HepG2 (cell line): ENCODE results near the gene EVA1A. TPM values are rescaled to one million over a fixed set of nuclear protein-coding genes. Genes with fewer than 3 reads are reported as not detected.

ENCODE experiments used
- ARHGAP35 ChIP-seq: sonication (generic); formaldehyde crosslinking; IDR thresholded peaks from 2 replicates; pipeline ENCODE4 v1.9.0; 2022; ENCODE audit warnings: mild to moderate bottlenecking, inconsistent platforms, moderate library complexity, missing genetic modification reagents, borderline replicate concordance
- HNF4A ChIP-seq: sonication (generic); formaldehyde crosslinking; IDR thresholded peaks from 2 replicates; pipeline ENCODE4 v1.4.0; 2020; ENCODE audit warnings: missing genetic modification reagents
- MED13 ChIP-seq: sonication (generic); formaldehyde crosslinking; IDR thresholded peaks from 2 replicates; pipeline ENCODE4 v1.5.0; 2020; ENCODE audit warnings: missing genetic modification reagents
- POLR2AphosphoS5 ChIP-seq: IDR thresholded peaks from 2 replicates; pipeline ENCODE4 v1.6.1; 2012; ENCODE audit warnings: low read depth, low read length
- PPARG ChIP-seq: conservative IDR thresholded peaks from 2 replicates; pipeline ENCODE4 v1.6.1; 2016; ENCODE audit warnings: missing biosample characterization, missing genetic modification reagents
- ZMYM3 ChIP-seq: sonication (generic); formaldehyde crosslinking; IDR thresholded peaks from 2 replicates; pipeline ENCODE4 v1.5.1; 2020; ENCODE audit warnings: mild to moderate bottlenecking, missing genetic modification reagents
- ZNF672 ChIP-seq: sonication (generic); formaldehyde crosslinking; IDR thresholded peaks from 2 replicates; pipeline ENCODE4 v1.8.1; 2022; ENCODE audit warnings: missing genetic modification reagents
- ZSCAN29 ChIP-seq: sonication (generic); formaldehyde crosslinking; conservative IDR thresholded peaks from 2 replicates; pipeline ENCODE4 v1.4.0; 2020; ENCODE audit warnings: mild to moderate bottlenecking, missing genetic modification reagents
- polyA plus RNA-seq, 8 experiments: library from polyadenylated mRNA; depleted of rRNA in 3 of 8; stranded (reverse) in 7 of 8; unstranded in 1 of 8; fragments of >200 nt; fragmentation: Illumina TruSeq in 4 of 8; extraction: Trizol in 4 of 8; gene quantifications; 2 replicates each; pipeline versions ENCODE4 v1.2.1 to v1.2.3, GENCODE V29; 2011 to 2016; ENCODE audit warnings: low read depth in 4 of 8, missing spikeins in 1 of 8, mixed read lengths in 1 of 8; ENCODE audit not compliant: insufficient read depth in 1 of 8
- total RNA-seq, 5 experiments: library from RNA; depleted of rRNA; stranded (reverse); fragments of >200 nt; fragmentation: Illumina TruSeq; extraction: Trizol; gene quantifications; 2 replicates each; pipeline ENCODE4 v1.2.3, GENCODE V29; 2016; ENCODE audit warnings: low read depth in 1 of 5
- TF ChIP-seq, protein P1 (sequence below): sonication (generic); formaldehyde crosslinking; IDR thresholded peaks from 2 replicates; pipeline ENCODE4 v1.4.0; 2020; ENCODE audit warnings: missing genetic modification reagents, borderline replicate concordance
- TF ChIP-seq, protein P2 (sequence below), 2 experiments: fragments of 450-650 bp in 1 of 2; sonication (generic) in 1 of 2; formaldehyde crosslinking; IDR thresholded peaks; 2 replicates each; pipeline versions ENCODE4 v1.5.0 to v1.8.0; 2020 to 2022; ENCODE audit warnings: mild to moderate bottlenecking in 1 of 2, missing genetic modification reagents in 1 of 2

EVA1A gene
- total and polyA plus RNA-seq, 2 of the 13 experiments (the other 11 are each of a cell fraction or from before 2014, with no cell fraction given) = 57.5 to 57.8 TPM

DNA sequence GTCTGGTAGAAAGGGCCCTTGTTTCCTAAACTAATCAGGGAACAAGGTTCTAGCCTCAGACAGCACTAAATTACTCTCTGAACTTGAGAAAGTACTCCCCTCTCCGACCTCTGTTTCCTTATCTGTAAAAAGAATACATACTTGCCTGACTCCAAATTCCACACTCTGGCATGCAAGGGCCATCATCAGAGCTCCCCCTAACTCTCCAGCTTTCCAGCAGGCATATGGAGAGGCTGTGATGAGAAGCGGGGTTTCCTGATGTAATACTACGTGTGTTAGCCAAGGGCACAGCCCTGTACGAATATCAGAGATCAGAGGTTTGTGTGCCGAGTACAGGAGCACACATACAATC is 1.8 kb upstream of the EVA1A start (continued):
- TF ChIP-seq, protein P1, sequence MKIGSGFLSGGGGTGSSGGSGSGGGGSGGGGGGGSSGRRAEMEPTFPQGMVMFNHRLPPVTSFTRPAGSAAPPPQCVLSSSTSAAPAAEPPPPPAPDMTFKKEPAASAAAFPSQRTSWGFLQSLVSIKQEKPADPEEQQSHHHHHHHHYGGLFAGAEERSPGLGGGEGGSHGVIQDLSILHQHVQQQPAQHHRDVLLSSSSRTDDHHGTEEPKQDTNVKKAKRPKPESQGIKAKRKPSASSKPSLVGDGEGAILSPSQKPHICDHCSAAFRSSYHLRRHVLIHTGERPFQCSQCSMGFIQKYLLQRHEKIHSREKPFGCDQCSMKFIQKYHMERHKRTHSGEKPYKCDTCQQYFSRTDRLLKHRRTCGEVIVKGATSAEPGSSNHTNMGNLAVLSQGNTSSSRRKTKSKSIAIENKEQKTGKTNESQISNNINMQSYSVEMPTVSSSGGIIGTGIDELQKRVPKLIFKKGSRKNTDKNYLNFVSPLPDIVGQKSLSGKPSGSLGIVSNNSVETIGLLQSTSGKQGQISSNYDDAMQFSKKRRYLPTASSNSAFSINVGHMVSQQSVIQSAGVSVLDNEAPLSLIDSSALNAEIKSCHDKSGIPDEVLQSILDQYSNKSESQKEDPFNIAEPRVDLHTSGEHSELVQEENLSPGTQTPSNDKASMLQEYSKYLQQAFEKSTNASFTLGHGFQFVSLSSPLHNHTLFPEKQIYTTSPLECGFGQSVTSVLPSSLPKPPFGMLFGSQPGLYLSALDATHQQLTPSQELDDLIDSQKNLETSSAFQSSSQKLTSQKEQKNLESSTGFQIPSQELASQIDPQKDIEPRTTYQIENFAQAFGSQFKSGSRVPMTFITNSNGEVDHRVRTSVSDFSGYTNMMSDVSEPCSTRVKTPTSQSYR = 0 out of 2 replicates have a peak, but pooled peaks have one; percentile 14
- TF ChIP-seq ARHGAP35 (CRISPR knock-in tag) (0 out of 2 replicates have a peak, but pooled peaks have one; percentile 21), ZMYM3 (CRISPR knock-in tag) (0 out of 2 replicates have a peak, but pooled peaks have one; percentile 23), POLR2AphosphoS5 (0 out of 2 replicates have a peak, but pooled peaks have one; percentile 5), MED13 (CRISPR knock-in tag) (0 out of 2 replicates have a peak, but pooled peaks have one; percentile 30), ZSCAN29 (CRISPR knock-in tag) (no peak), ZNF672 (no peak), PPARG (CRISPR knock-in tag) (0 out of 2 replicates have a peak, but pooled peaks have one; percentile 22), HNF4A (CRISPR knock-in tag) (peak; percentile 28; the same call in 1 of the 2 replicates)
- TF ChIP-seq, protein P2, sequence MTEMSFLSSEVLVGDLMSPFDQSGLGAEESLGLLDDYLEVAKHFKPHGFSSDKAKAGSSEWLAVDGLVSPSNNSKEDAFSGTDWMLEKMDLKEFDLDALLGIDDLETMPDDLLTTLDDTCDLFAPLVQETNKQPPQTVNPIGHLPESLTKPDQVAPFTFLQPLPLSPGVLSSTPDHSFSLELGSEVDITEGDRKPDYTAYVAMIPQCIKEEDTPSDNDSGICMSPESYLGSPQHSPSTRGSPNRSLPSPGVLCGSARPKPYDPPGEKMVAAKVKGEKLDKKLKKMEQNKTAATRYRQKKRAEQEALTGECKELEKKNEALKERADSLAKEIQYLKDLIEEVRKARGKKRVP (CRISPR knock-in tag; IDR thresholded peaks at IDR 0.05) = peak in 1 of 2 experiments; percentile 56; a peak in 1 of 4 replicates
